ENCODE data around the gene SPEG.

Gene SPEG

GRCh38 chr2:219445220-219445640 lies 10.6 kb downstream of the SPEG start:
- H3K27me3 ChIP-seq (ENCODE audit: control insufficient read depth, low read length), result peaks cover 35% of the 10 kb centered on the region

GRCh38 chr2:219446101-219446504 lies 11.5 kb downstream of the SPEG start:
- Histone ChIP-seq H3K27ac (ENCODE audit: low read depth, low read length) (no peak overlapping the region), H3K27me3 (ENCODE audit: control insufficient read depth, low read length) (peaks cover 31% of the 10 kb centered on the region), H3K36me3 (ENCODE audit: control insufficient read depth, low read length) (no peaks in the 10 kb centered on the region), H3K4me2 (ENCODE audit: low read length) (no peak overlapping the region), H3K9me2 (replicated peaks; ENCODE audit: control insufficient read depth, low read length) (no peaks in the 10 kb centered on the region), H4K20me1 (ENCODE audit: control insufficient read depth, insufficient read depth, low read depth, low read length) (no peaks in the 10 kb centered on the region), H3K79me2 (ENCODE audit: control insufficient read depth, low read length) (no peaks in the 10 kb centered on the region), H3K4me3 (ENCODE audit: low read length) (no peak overlapping the region), H3F3A (ENCODE audit: control insufficient read depth, insufficient read depth) (no peaks in the 10 kb centered on the region), H3K9me3 (ENCODE audit: control insufficient read depth, insufficient read depth, low read length) (no peaks in the 10 kb centered on the region), H3K4me1 (ENCODE audit: control insufficient read depth, low read length) (peaks cover 9% of the 10 kb centered on the region)
- TF ChIP-seq CTCF (IDR thresholded peaks at IDR 0.05; ENCODE audit: low read depth, low read length, poor library complexity, severe bottlenecking), result no peak
- TF ChIP-seq EZH2phosphoT487 (IDR thresholded peaks at IDR 0.05; ENCODE audit: borderline replicate concordance, low read length), result no peak

More at GRCh38 chr2:219445220-219445640, 10.6 kb downstream of the SPEG start:
- Histone ChIP-seq H3K9me2 (replicated peaks; ENCODE audit: control insufficient read depth, low read length) (no peaks in the 10 kb centered on the region), H3K4me1 (ENCODE audit: control insufficient read depth, low read length) (peaks cover 9% of the 10 kb centered on the region), H3K4me2 (ENCODE audit: low read length) (no peak overlapping the region), H3K9me3 (ENCODE audit: control insufficient read depth, insufficient read depth, low read length) (no peaks in the 10 kb centered on the region), H3K79me2 (ENCODE audit: control insufficient read depth, low read length) (no peaks in the 10 kb centered on the region), H3K27ac (ENCODE audit: low read depth, low read length) (no peak overlapping the region), H3K36me3 (ENCODE audit: control insufficient read depth, low read length) (no peaks in the 10 kb centered on the region), H4K20me1 (ENCODE audit: control insufficient read depth, insufficient read depth, low read depth, low read length) (no peaks in the 10 kb centered on the region), H3K4me3 (ENCODE audit: low read length) (no peak overlapping the region), H3F3A (ENCODE audit: control insufficient read depth, insufficient read depth) (no peaks in the 10 kb centered on the region)
- no peak for TF ChIP-seq CTCF (IDR thresholded peaks at IDR 0.05; ENCODE audit: low read depth, low read length, poor library complexity, severe bottlenecking)
- no peak for TF ChIP-seq EZH2phosphoT487 (IDR thresholded peaks at IDR 0.05; ENCODE audit: borderline replicate concordance, low read length)

- H4K20me1 ChIP-seq (ENCODE audit: control insufficient read depth, insufficient read depth, low read depth, low read length), result no peaks in the 10 kb centered on the region
- H3K27me3 ChIP-seq (ENCODE audit: control insufficient read depth, low read length), result peaks cover 25% of the 10 kb centered on the region
- TF ChIP-seq CTCF (IDR thresholded peaks at IDR 0.05; ENCODE audit: low read depth, low read length, poor library complexity, severe bottlenecking) (no peak), EZH2phosphoT487 (IDR thresholded peaks at IDR 0.05; ENCODE audit: borderline replicate concordance, low read length) (no peak)
- no peaks in the 10 kb centered on the region for H3K9me3 ChIP-seq (ENCODE audit: control insufficient read depth, insufficient read depth, low read length)
- H3K4me2 ChIP-seq (ENCODE audit: low read length), result no peak overlapping the region
- no peak overlapping the region for H3K4me3 ChIP-seq (ENCODE audit: low read length)
- no peaks in the 10 kb centered on the region for H3K9me2 ChIP-seq (replicated peaks; ENCODE audit: control insufficient read depth, low read length)
- H3K36me3 ChIP-seq (ENCODE audit: control insufficient read depth, low read length), result no peaks in the 10 kb centered on the region
- H3K79me2 ChIP-seq (ENCODE audit: control insufficient read depth, low read length), result no peaks in the 10 kb centered on the region
- peaks cover 7% of the 10 kb centered on the region for H3K4me1 ChIP-seq (ENCODE audit: control insufficient read depth, low read length)
- no peaks in the 10 kb centered on the region for H3F3A ChIP-seq (ENCODE audit: control insufficient read depth, insufficient read depth)
- H3K27ac ChIP-seq (ENCODE audit: low read depth, low read length), result no peak overlapping the region
Observed at GRCh38 chr2:219446689-219447088, 12.0 kb downstream of the SPEG start.

All from DOHH2 (cell line).